Gastrocnemius medialis (tissue), 4 donors: ENCODE results near the gene SAPCD1. TPM values are rescaled to one million over a fixed set of nuclear protein-coding genes. Genes with fewer than 3 reads are reported as not detected.

Source experiments
- ATAC-seq, 2 donors: fragments of 150-250 bp; one replicate each; pipeline ENCODE4 v1.9.1; 2016
- DNase-seq, 2 donors: peaks; one replicate each; pipeline ENCODE4 v3.0.0-alpha.2; 2019
- H3K27ac ChIP-seq, 4 donors: fragments of 200-600 bp; sonication (generic); 1 replicate in 1 of 4; 2 replicates in 3 of 4; pipeline ENCODE4 v1.5.1; 2016 to 2018; ENCODE audit warnings: mild to moderate bottlenecking in 2 of 4, moderate library complexity in 1 of 4
- H3K27me3 ChIP-seq, 3 donors: fragments of 200-600 bp; sonication (generic) in 2 of 3; 1 replicate in 1 of 3; 2 replicates in 2 of 3; pipeline versions ENCODE4 v1.5.1 to v1.6.0; 2016 to 2019; ENCODE audit warnings: mild to moderate bottlenecking in 1 of 3, moderate library complexity in 1 of 3
- H3K36me3 ChIP-seq, 2 donors: fragments of 200-600 bp; sonication (generic) in 1 of 2; one replicate each; pipeline ENCODE4 v1.5.1; 2017 to 2018
- H3K4me1 ChIP-seq, 2 donors: fragments of 200-600 bp; sonication (generic) in 1 of 2; one replicate each; pipeline ENCODE4 v1.5.1; 2016 to 2017; ENCODE audit warnings: mild to moderate bottlenecking in 2 of 2
- H3K4me3 ChIP-seq, 4 donors: fragments of 200-600 bp; sonication (generic) in 3 of 4; 1 replicate in 1 of 4; 2 replicates in 3 of 4; pipeline ENCODE4 v1.5.1; 2016 to 2019; ENCODE audit warnings: mild to moderate bottlenecking in 2 of 4
- H3K9me3 ChIP-seq, 3 donors: fragments of 200-600 bp; sonication (generic) in 2 of 3; 1 replicate in 1 of 3; 2 replicates in 2 of 3; pipeline ENCODE4 v1.5.1; 2016 to 2019
- POLR2A ChIP-seq, 2 donors: fragments of 450-650 bp; IDR thresholded peaks; one replicate each; pipeline ENCODE4 v1.6.1; 2017; ENCODE audit warnings: antibody characterized with exemption in 2 of 2, mild to moderate bottlenecking in 2 of 2, moderate library complexity in 2 of 2
- in situ Hi-C, 4 donors: fragments of 200-750 bp; cut with MboI; loops; one replicate each; pipeline versions ENCODE4 v1.15.0 to v1.8.0; 2017; ENCODE audit warnings: low sequenced_read_pairs in 4 of 4
- intact Hi-C: fragments of 100-400 bp; cut with DNase I; formaldehyde crosslinking; loops from one replicate; pipeline ENCODE4 v1.15.1; 2023; ENCODE audit warnings: low total_unique reads
- total RNA-seq, 4 donors: library from RNA; depleted of rRNA; stranded (reverse); fragments of >200 nt; gene quantifications; one replicate each; pipeline versions ENCODE4 v1.1.0 to v1.2.3, GENCODE V29; 2016
- TF ChIP-seq, protein P1 (sequence below), 5 experiments: fragments of 450-650 bp in 3 of 5; fragments of 200-600 bp in 2 of 5; sonication (generic) in 2 of 5; IDR thresholded peaks in 4 of 5; conservative IDR thresholded peaks in 1 of 5; 1 replicate in 4 of 5; 2 replicates in 1 of 5; pipeline ENCODE4 v1.5.1; 2016 to 2019; ENCODE audit warnings: antibody characterized with exemption in 5 of 5, mild to moderate bottlenecking in 3 of 5, moderate library complexity in 3 of 5

The SAPCD1 gene
- total RNA-seq = not detected

DNA sequence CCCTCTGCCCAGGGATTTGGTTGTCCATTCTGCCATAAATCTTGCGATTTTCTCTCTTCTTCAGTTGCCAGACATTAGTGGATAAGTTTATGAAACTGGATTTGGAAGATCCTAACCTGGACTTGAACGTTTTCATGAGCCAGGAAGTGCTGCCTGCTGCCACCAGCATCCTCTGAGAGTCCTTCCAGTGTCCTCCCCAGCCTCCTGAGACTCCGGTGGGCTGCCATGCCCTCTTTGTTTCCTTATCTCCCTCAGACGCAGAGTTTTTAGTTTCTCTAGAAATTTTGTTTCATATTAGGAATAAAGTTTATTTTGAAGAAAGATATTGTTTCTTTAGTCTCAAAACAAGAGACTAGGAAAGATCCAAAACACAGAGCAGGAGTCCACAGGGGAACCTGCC, at the start of gene SAPCD1:
Gene SAPCD1, plus strand, starts transcription at position 301 of the 400 bp plus-strand sequence. CDS start 399 bp downstream, outside the sequence.
- intact Hi-C loops = no loop called here
- no peak within 1 kb of the TSS for H3K4me3 ChIP-seq
- no peak within 1 kb of the TSS for H3K27ac ChIP-seq
- no peak for TF ChIP-seq POLR2A (IDR thresholded peaks at IDR 0.05)
- TF ChIP-seq, protein P1, sequence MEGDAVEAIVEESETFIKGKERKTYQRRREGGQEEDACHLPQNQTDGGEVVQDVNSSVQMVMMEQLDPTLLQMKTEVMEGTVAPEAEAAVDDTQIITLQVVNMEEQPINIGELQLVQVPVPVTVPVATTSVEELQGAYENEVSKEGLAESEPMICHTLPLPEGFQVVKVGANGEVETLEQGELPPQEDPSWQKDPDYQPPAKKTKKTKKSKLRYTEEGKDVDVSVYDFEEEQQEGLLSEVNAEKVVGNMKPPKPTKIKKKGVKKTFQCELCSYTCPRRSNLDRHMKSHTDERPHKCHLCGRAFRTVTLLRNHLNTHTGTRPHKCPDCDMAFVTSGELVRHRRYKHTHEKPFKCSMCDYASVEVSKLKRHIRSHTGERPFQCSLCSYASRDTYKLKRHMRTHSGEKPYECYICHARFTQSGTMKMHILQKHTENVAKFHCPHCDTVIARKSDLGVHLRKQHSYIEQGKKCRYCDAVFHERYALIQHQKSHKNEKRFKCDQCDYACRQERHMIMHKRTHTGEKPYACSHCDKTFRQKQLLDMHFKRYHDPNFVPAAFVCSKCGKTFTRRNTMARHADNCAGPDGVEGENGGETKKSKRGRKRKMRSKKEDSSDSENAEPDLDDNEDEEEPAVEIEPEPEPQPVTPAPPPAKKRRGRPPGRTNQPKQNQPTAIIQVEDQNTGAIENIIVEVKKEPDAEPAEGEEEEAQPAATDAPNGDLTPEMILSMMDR (IDR thresholded peaks at IDR 0.05 in 4 of 5, conservative IDR thresholded peaks at IDR 0.05 in 1 of 5) = no peak
- no peak for DNase-seq
- H3K4me1 ChIP-seq = no peaks in the 10 kb centered on the region
- no peaks in the 10 kb centered on the region for H3K36me3 ChIP-seq
- no peaks in the 10 kb centered on the region for H3K9me3 ChIP-seq
- ATAC-seq = no peak
- H3K27me3 ChIP-seq = no peaks in the 10 kb centered on the region
- in situ Hi-C loops = no loop called here

GRCh38 chr6:31713465-31713864, 49.0 kb upstream of the SAPCD1 start:
- Histone ChIP-seq H3K27ac (no peak overlapping the region), H3K4me1 (no peaks in the 10 kb centered on the region), H3K36me3 (no peaks in the 10 kb centered on the region), H3K9me3 (no peaks in the 10 kb centered on the region), H3K27me3 (no peaks in the 10 kb centered on the region), H3K4me3 (no peak overlapping the region)
- ATAC-seq (no peak), DNase-seq (no peak)
- in situ Hi-C loops (no loop called here), intact Hi-C loops (no loop called here)
- TF ChIP-seq, protein P1 (IDR thresholded peaks at IDR 0.05 in 4 of 5, conservative IDR thresholded peaks at IDR 0.05 in 1 of 5) = no peak
- TF ChIP-seq POLR2A (IDR thresholded peaks at IDR 0.05) = no peak

- Histone ChIP-seq H3K9me3 (no peaks in the 10 kb centered on the region), H3K27me3 (no peaks in the 10 kb centered on the region), H3K27ac (no peak overlapping the region), H3K4me3 (no peak overlapping the region), H3K4me1 (no peaks in the 10 kb centered on the region), H3K36me3 (no peaks in the 10 kb centered on the region)
- DNase-seq = no peak
- TF ChIP-seq POLR2A (IDR thresholded peaks at IDR 0.05) = no peak
- TF ChIP-seq, protein P1 (IDR thresholded peaks at IDR 0.05 in 4 of 5, conservative IDR thresholded peaks at IDR 0.05 in 1 of 5) = no peak
- in situ Hi-C loops = no loop called here
- intact Hi-C loops = no loop called here
- no peak for ATAC-seq
Observed at GRCh38 chr6:31713991-31714684, 48.3 kb upstream of the SAPCD1 start.

GRCh38 chr6:31715022-31715958, 47.2 kb upstream of the SAPCD1 start, which contains the start of gene LY6G6D:
LY6G6D (plus strand) TSS chr6:31715348; CDS start chr6:31715356, 8 bp downstream.
- Histone ChIP-seq H3K4me1 (no peaks in the 10 kb centered on the region), H3K9me3 (no peaks in the 10 kb centered on the region), H3K27me3 (no peaks in the 10 kb centered on the region), H3K4me3 (no peak within 1 kb of the TSS), H3K27ac (no peak within 1 kb of the TSS), H3K36me3 (no peaks in the 10 kb centered on the region)
- no peak for DNase-seq
- ATAC-seq = peak in 1 of 2 donors; percentile 39
- intact Hi-C loops (no loop called here), in situ Hi-C loops (no loop called here)
- TF ChIP-seq, protein P1 (IDR thresholded peaks at IDR 0.05 in 4 of 5, conservative IDR thresholded peaks at IDR 0.05 in 1 of 5) = no peak
- TF ChIP-seq POLR2A (IDR thresholded peaks at IDR 0.05) = no peak
